Activated T-helper 2 cell treated with anti-CD3 and anti-CD28 coated beads, Interferon-gamma antibody, Interleukin-2, Interleukin-4, amounts not matched to agents 10 μg/mL and 5 μg/mL and 100 μg/mL, durations not matched to agents 14 hours and 24 hours and 36 hours (primary cell): ENCODE data around the gene FIBP. TPM values are rescaled to one million over a fixed set of nuclear protein-coding genes. Genes with fewer than 3 reads are reported as not detected.

Source experiments
- DNase-seq: peaks from one replicate; pipeline ENCODE4 v3.0.0; 2021; ENCODE audit warnings: low spot score
- H3K27ac Mint-ChIP-seq: one replicate; pipeline ENCODE4 v1.8.0; 2021; ENCODE audit warnings: mixed read lengths
- H3K27me3 Mint-ChIP-seq: one replicate; pipeline ENCODE4 v1.8.0; 2021; ENCODE audit warnings: low read depth, mixed read lengths
- H3K36me3 Mint-ChIP-seq: one replicate; pipeline ENCODE4 v1.8.0; 2021; ENCODE audit warnings: low read depth, mixed read lengths
- H3K4me1 Mint-ChIP-seq: one replicate; pipeline ENCODE4 v1.8.0; 2021; ENCODE audit warnings: low read depth, mixed read lengths
- H3K4me3 Mint-ChIP-seq: one replicate; pipeline ENCODE4 v1.8.0; 2021; ENCODE audit warnings: low read depth, mild to moderate bottlenecking, moderate library complexity, mixed read lengths
- H3K9me3 Mint-ChIP-seq: one replicate; pipeline ENCODE4 v1.8.0; 2021; ENCODE audit warnings: mixed read lengths
- intact Hi-C: fragments of 100-400 bp; cut with micrococcal nuclease; formaldehyde crosslinking; loops from one replicate; pipeline ENCODE4 v1.15.1; 2023
- total RNA-seq: library from RNA; stranded (reverse); gene quantifications from 2 replicates; pipeline ENCODE4 v1.2.3, GENCODE V29; 2022

The FIBP gene
- total RNA-seq, 1 donor from 2014 or later, result 95.4 TPM

GRCh38 chr11:65919573-65920371 is 31.5 kb upstream of the FIBP start:
- H3K4me3 Mint-ChIP-seq, result peak overlapping the region; percentile 88
- H3K27ac Mint-ChIP-seq, result peak overlapping the region; percentile 85
- H3K36me3 Mint-ChIP-seq, result peaks cover 40% of the 10 kb centered on the region
- no peaks in the 10 kb centered on the region for H3K27me3 Mint-ChIP-seq
- H3K4me1 Mint-ChIP-seq, result peaks cover 19% of the 10 kb centered on the region
- DNase-seq, result no peak
- intact Hi-C loops, result loop anchor here (1.0 to 2.0 kb wide), 4 partner anchors 9 to 60 kb away; partner anchors contain the start of genes FOSL1 and SART1
- no peaks in the 10 kb centered on the region for H3K9me3 Mint-ChIP-seq

DNA sequence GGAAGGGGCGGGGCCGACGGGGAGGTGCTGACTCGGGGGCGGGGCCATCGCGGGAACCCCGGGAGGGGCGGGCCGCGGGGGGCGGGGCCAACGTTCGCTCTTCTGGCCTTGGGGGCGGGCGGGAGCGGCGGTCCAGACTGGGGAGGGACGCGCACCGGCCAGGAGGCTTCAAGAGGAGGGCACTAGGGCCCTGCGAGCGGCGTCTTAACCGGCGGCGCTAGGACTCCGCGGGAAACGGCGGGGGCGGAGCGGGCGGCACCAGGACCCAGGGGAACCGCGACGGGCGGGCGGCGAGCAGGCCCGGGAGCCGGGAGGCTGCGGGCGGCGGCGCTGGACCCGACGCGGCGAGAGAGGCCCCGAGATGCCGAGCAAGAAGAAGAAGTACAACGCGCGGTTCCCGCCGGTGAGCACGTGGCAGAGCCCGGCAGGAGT is 30.9 kb upstream of the FIBP start, which contains the start of gene DRAP1:
Gene DRAP1 (plus strand): TSS at position 286 of the 432 bp plus-strand sequence. CDS start 76 bp downstream, at position 362.
- H3K9me3 Mint-ChIP-seq, result no peaks in the 10 kb centered on the region
- H3K4me3 Mint-ChIP-seq, result peak within 1 kb of the TSS; percentile 88
- peaks cover 40% of the 10 kb centered on the region for H3K36me3 Mint-ChIP-seq
- DNase-seq, result peak; percentile 97
- peaks cover 19% of the 10 kb centered on the region for H3K4me1 Mint-ChIP-seq
- intact Hi-C loops, result loop anchor here (1.0 to 2.0 kb wide), 4 partner anchors 9 to 60 kb away; partner anchors contain the start of genes FOSL1 and SART1
- H3K27me3 Mint-ChIP-seq, result no peaks in the 10 kb centered on the region
- H3K27ac Mint-ChIP-seq, result peak within 1 kb of the TSS; percentile 85

- intact Hi-C loops, result loop anchor here (1.0 to 2.0 kb wide), 4 partner anchors 10 to 59 kb away; partner anchors contain the start of genes FOSL1 and SART1
- Mint-ChIP-seq H3K27me3 (no peaks in the 10 kb centered on the region), H3K9me3 (no peaks in the 10 kb centered on the region), H3K4me3 (peak within 1 kb of the TSS; percentile 88), H3K36me3 (peaks cover 39% of the 10 kb centered on the region), H3K4me1 (peaks cover 19% of the 10 kb centered on the region), H3K27ac (peak within 1 kb of the TSS; percentile 85)
- no peak for DNase-seq
Observed at GRCh38 chr11:65918211-65919140, 30.2 kb upstream of the FIBP start, which contains the start of gene C11orf68. TSS of gene C11orf68 (minus strand) at chr11:65919062. CDS start at chr11:65919031, 31 bp downstream.

DNA sequence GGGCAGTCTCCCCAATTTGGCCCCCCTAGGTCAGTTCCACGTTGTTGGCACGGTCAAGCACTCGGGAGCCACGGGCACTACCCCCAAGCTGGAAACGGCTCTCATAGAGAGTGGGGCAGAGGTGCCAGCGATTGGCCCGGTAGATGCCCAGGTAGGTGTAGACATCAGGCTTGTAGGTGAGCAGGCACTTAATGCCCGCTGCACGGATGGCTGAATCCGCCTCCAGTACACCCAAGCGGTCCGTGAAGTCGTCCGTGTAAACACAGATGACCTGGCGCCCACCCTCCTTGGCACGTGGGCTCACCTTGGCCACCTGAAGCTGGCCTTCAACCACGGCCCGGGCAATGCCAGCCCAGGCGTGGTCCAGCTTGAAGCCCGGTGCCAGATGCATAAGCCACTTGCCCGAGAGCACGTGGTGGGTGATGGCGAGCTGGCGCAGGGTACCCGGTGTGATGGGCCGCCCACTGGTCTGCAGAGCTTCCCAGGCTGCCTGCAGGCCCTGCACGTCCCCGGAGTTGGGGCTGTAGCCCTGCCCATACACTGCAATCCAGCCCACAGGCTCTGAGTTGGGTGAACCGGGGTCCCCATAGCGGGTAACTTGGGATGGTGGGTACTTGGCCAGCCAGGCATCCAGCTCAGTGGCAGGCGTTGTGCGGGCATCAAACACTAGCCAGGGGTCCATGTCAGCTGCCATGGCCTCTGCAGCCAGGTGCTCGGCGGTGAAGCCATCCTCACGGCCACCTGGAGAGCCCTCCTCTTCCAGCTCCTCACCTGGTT is 29.4 kb upstream of the FIBP start:
- no peaks in the 10 kb centered on the region for H3K27me3 Mint-ChIP-seq
- H3K36me3 Mint-ChIP-seq, result peaks cover 30% of the 10 kb centered on the region
- intact Hi-C loops, result loop anchor here (2.0 kb wide), 1 partner anchor 43 kb away; the partner anchor contains the start of gene SART1
- no peaks in the 10 kb centered on the region for H3K9me3 Mint-ChIP-seq
- H3K4me3 Mint-ChIP-seq, result peak overlapping the region; percentile 83
- peaks cover 19% of the 10 kb centered on the region for H3K4me1 Mint-ChIP-seq
- no peak for DNase-seq
- peak overlapping the region; percentile 75 for H3K27ac Mint-ChIP-seq

GRCh38 chr11:65917077-65917433 is 28.8 kb upstream of the FIBP start:
- intact Hi-C loops, result no loop called here
- H3K27me3 Mint-ChIP-seq, result no peaks in the 10 kb centered on the region
- H3K4me3 Mint-ChIP-seq, result peak overlapping the region; percentile 66
- no peak for DNase-seq
- H3K27ac Mint-ChIP-seq, result peak overlapping the region; percentile 42
- H3K9me3 Mint-ChIP-seq, result no peaks in the 10 kb centered on the region
- peaks cover 19% of the 10 kb centered on the region for H3K4me1 Mint-ChIP-seq
- peaks cover 25% of the 10 kb centered on the region for H3K36me3 Mint-ChIP-seq

GRCh38 chr11:65916391-65916790 is 28.1 kb upstream of the FIBP start:
- Mint-ChIP-seq H3K27me3 (no peaks in the 10 kb centered on the region), H3K4me3 (peak overlapping the region; percentile 66), H3K9me3 (no peaks in the 10 kb centered on the region), H3K27ac (no peak overlapping the region), H3K4me1 (peaks cover 19% of the 10 kb centered on the region), H3K36me3 (peaks cover 18% of the 10 kb centered on the region)
- intact Hi-C loops, result no loop called here
- DNase-seq, result no peak

DNA sequence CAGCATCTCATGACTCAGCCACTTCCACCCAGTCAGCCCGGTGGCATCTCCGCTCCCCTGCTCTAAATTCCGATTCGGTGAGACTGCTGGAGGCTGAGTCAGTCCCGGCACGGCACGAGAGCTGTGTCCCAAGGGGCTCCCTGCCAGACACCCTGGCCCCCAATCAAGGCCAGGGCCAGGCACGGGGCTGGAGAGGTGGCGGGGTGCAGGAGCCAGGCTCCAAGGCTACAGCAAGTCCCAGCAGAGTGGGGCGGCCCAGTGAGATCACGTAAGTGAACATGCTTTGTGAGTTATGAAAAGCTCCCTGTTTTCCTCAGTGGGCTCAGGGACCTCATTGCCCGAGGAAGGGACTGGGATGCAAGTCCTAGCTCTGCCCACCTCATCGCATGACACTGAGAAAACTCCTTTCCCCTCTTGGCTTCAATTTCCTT is 27.6 kb upstream of the FIBP start:
- Mint-ChIP-seq H3K9me3 (no peaks in the 10 kb centered on the region), H3K4me3 (no peak overlapping the region), H3K4me1 (peaks cover 19% of the 10 kb centered on the region), H3K36me3 (peaks cover 18% of the 10 kb centered on the region), H3K27ac (no peak overlapping the region), H3K27me3 (no peaks in the 10 kb centered on the region)
- intact Hi-C loops, result no loop called here
- DNase-seq, result no peak

- H3K4me3 Mint-ChIP-seq, result no peak overlapping the region
- intact Hi-C loops, result no loop called here
- H3K27me3 Mint-ChIP-seq, result no peaks in the 10 kb centered on the region
- DNase-seq, result no peak
- H3K4me1 Mint-ChIP-seq, result peaks cover 17% of the 10 kb centered on the region
- H3K27ac Mint-ChIP-seq, result no peak overlapping the region
- no peaks in the 10 kb centered on the region for H3K9me3 Mint-ChIP-seq
- peaks cover 16% of the 10 kb centered on the region for H3K36me3 Mint-ChIP-seq
Observed at GRCh38 chr11:65915101-65915820, 27.0 kb upstream of the FIBP start.

DNA sequence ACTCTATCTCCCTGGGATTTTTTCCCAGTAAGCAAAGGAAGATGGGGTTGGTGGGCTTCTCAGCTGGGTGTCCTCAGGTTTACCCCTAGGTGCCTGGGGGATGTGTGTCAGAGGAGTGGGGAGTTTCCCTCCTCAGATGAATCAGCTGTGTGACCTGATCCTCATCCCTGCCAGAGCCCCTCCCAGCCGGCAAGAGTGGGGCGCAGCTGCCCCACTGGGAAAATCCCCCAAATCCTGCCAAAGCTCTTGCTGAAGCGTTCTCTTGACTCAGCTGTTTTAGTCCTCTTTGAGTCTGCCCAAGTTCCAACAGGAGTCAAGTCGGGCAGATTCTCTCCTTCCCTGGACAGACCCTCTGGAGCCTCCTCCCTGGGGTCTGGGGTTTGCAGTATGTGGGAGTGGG is 24.6 kb upstream of the FIBP start:
- no peak for DNase-seq
- intact Hi-C loops, result no loop called here
- peaks cover 10% of the 10 kb centered on the region for H3K36me3 Mint-ChIP-seq
- H3K27me3 Mint-ChIP-seq, result no peaks in the 10 kb centered on the region
- H3K4me1 Mint-ChIP-seq, result peaks cover 21% of the 10 kb centered on the region
- H3K27ac Mint-ChIP-seq, result no peak overlapping the region
- H3K9me3 Mint-ChIP-seq, result no peaks in the 10 kb centered on the region
- no peak overlapping the region for H3K4me3 Mint-ChIP-seq

- H3K4me3 Mint-ChIP-seq, result no peak overlapping the region
- H3K27ac Mint-ChIP-seq, result no peak overlapping the region
- peaks cover 7% of the 10 kb centered on the region for H3K36me3 Mint-ChIP-seq
- peaks cover 17% of the 10 kb centered on the region for H3K4me1 Mint-ChIP-seq
- peaks cover under 1% of the 10 kb centered on the region for H3K27me3 Mint-ChIP-seq
- H3K9me3 Mint-ChIP-seq, result no peaks in the 10 kb centered on the region
- no peak for DNase-seq
- intact Hi-C loops, result no loop called here
Observed at GRCh38 chr11:65911682-65912568, 23.7 kb upstream of the FIBP start.

GRCh38 chr11:65907878-65908277 is 19.6 kb upstream of the FIBP start:
- Mint-ChIP-seq H3K4me1 (peaks cover 12% of the 10 kb centered on the region), H3K9me3 (no peaks in the 10 kb centered on the region), H3K36me3 (no peaks in the 10 kb centered on the region), H3K27me3 (peaks cover 5% of the 10 kb centered on the region), H3K4me3 (no peak overlapping the region), H3K27ac (no peak overlapping the region)
- intact Hi-C loops, result no loop called here
- DNase-seq, result no peak
